Measurements from ENCODE around the gene RARB.

Gene RARB

GRCh38 chr3:25493786-25494185 lies 65.7 kb downstream of the RARB start:
- H3K4me1 Mint-ChIP-seq: peaks cover 33% of the 10 kb centered on the region
- H3K9me3 Mint-ChIP-seq: peaks cover 41% of the 10 kb centered on the region
- no peak overlapping the region for H3K27ac Mint-ChIP-seq
- H3K4me3 Mint-ChIP-seq: no peak overlapping the region
- H3K36me3 Mint-ChIP-seq (ENCODE audit: low read depth): peaks cover 74% of the 10 kb centered on the region
- TF ChIP-seq CTCF (IDR thresholded peaks at IDR 0.05; ENCODE audit: unreplicated experiment in 3 of 3): no peak
- no peaks in the 10 kb centered on the region for H3K27me3 Mint-ChIP-seq (ENCODE audit: low read depth)

GRCh38 chr3:25495304-25495703 lies 67.2 kb downstream of the RARB start:
- peaks cover 41% of the 10 kb centered on the region for H3K9me3 Mint-ChIP-seq
- H3K4me1 Mint-ChIP-seq: peaks cover 27% of the 10 kb centered on the region
- no peaks in the 10 kb centered on the region for H3K27me3 Mint-ChIP-seq (ENCODE audit: low read depth)
- peaks cover 70% of the 10 kb centered on the region for H3K36me3 Mint-ChIP-seq (ENCODE audit: low read depth)
- no peak overlapping the region for H3K4me3 Mint-ChIP-seq
- H3K27ac Mint-ChIP-seq: no peak overlapping the region
- TF ChIP-seq CTCF (IDR thresholded peaks at IDR 0.05; ENCODE audit: unreplicated experiment in 3 of 3): no peak

GRCh38 chr3:25495726-25496253 lies 67.7 kb downstream of the RARB start:
- TF ChIP-seq CTCF (IDR thresholded peaks at IDR 0.05; ENCODE audit: unreplicated experiment in 3 of 3): no peak
- Mint-ChIP-seq H3K27me3 (ENCODE audit: low read depth) (no peaks in the 10 kb centered on the region), H3K27ac (no peak overlapping the region)

GRCh38 chr3:25497096-25497495 lies 69.0 kb downstream of the RARB start:
- H3K4me3 Mint-ChIP-seq: no peak overlapping the region
- H3K27ac Mint-ChIP-seq: no peak overlapping the region
- H3K27me3 Mint-ChIP-seq (ENCODE audit: low read depth): no peaks in the 10 kb centered on the region
- peaks cover 38% of the 10 kb centered on the region for H3K4me1 Mint-ChIP-seq
- TF ChIP-seq CTCF (IDR thresholded peaks at IDR 0.05; ENCODE audit: unreplicated experiment in 3 of 3): no peak
- H3K36me3 Mint-ChIP-seq (ENCODE audit: low read depth): peaks cover 69% of the 10 kb centered on the region
- peaks cover 33% of the 10 kb centered on the region for H3K9me3 Mint-ChIP-seq

More at GRCh38 chr3:25495726-25496253, 67.7 kb downstream of the RARB start:
- H3K4me3 Mint-ChIP-seq: no peak overlapping the region
- peaks cover 67% of the 10 kb centered on the region for H3K36me3 Mint-ChIP-seq (ENCODE audit: low read depth)
- peaks cover 30% of the 10 kb centered on the region for H3K4me1 Mint-ChIP-seq
- H3K9me3 Mint-ChIP-seq: peaks cover 41% of the 10 kb centered on the region

- no peak overlapping the region for H3K4me3 Mint-ChIP-seq
- TF ChIP-seq CTCF (IDR thresholded peaks at IDR 0.05; ENCODE audit: unreplicated experiment in 3 of 3): no peak
- peak overlapping the region in 1 of 3 experiments; percentile 66 for H3K27ac Mint-ChIP-seq
- peaks cover 7% of the 10 kb centered on the region for H3K9me3 Mint-ChIP-seq
- peaks cover 36% of the 10 kb centered on the region for H3K4me1 Mint-ChIP-seq
- no peaks in the 10 kb centered on the region for H3K27me3 Mint-ChIP-seq (ENCODE audit: low read depth)
- H3K36me3 Mint-ChIP-seq (ENCODE audit: low read depth): peaks cover 63% of the 10 kb centered on the region
Observed at GRCh38 chr3:25500706-25501210, 72.7 kb downstream of the RARB start.

- Mint-ChIP-seq H3K4me3 (no peak overlapping the region), H3K9me3 (peaks cover 6% of the 10 kb centered on the region), H3K36me3 (ENCODE audit: low read depth) (peaks cover 63% of the 10 kb centered on the region), H3K27ac (no peak overlapping the region), H3K4me1 (peaks cover 43% of the 10 kb centered on the region), H3K27me3 (ENCODE audit: low read depth) (no peaks in the 10 kb centered on the region)
- TF ChIP-seq CTCF (IDR thresholded peaks at IDR 0.05; ENCODE audit: unreplicated experiment in 3 of 3): no peak
Observed at GRCh38 chr3:25502233-25502632, 74.2 kb downstream of the RARB start.
